SU-DHL-6 (cell line): ENCODE results near the gene LTBP4.
"Not testable (repeated sequence)": the region's sequence is repeated elsewhere in the genome, so short reads cannot be mapped to it uniquely, and the experiment has no call there.

Experiments used
- H2AFZ ChIP-seq: fragments of 200-600 bp; sonication (generic); 2 replicates; pipeline ENCODE4 v1.6.1; 2014; ENCODE audit warnings: low read depth, mild to moderate bottlenecking, moderate library complexity, mixed read lengths, antibody characterized with exemption, low read length; ENCODE audit not compliant: severe bottlenecking
- H3F3A ChIP-seq: fragments of 200-600 bp; shearing (Covaris generic); 2 replicates; pipeline ENCODE4 v1.6.0; 2016; ENCODE audit warnings: antibody characterized with exemption, mild to moderate bottlenecking; ENCODE audit not compliant: insufficient read depth
- H3K27ac ChIP-seq: fragments of 200-600 bp; sonication (generic); 2 replicates; pipeline ENCODE4 v1.5.1; 2016; ENCODE audit warnings: low read depth, mild to moderate bottlenecking, low read length, moderate library complexity, mixed read lengths
- H3K27me3 ChIP-seq: fragments of 200-600 bp; sonication (generic), shearing (Covaris generic); 2 replicates; pipeline ENCODE4 v1.6.0; 2014; ENCODE audit warnings: mild to moderate bottlenecking, low read length
- H3K36me3 ChIP-seq: fragments of 200-600 bp; sonication (generic); 2 replicates; pipeline ENCODE4 v1.6.1; 2014; ENCODE audit warnings: mild to moderate bottlenecking, low read length, mixed read lengths
- H3K4me2 ChIP-seq: fragments of 300-600, 200-600 bp; shearing (Covaris generic), sonication (generic); 2 replicates; pipeline ENCODE4 v1.6.0; 2014; ENCODE audit warnings: low read length, low read depth, mild to moderate bottlenecking; ENCODE audit not compliant: poor library complexity, severe bottlenecking
- H3K4me3 ChIP-seq: fragments of 200-600 bp; sonication (generic); 2 replicates; pipeline ENCODE4 v1.5.1; 2014; ENCODE audit warnings: antibody characterized with exemption, low read length, mild to moderate bottlenecking, mixed read lengths; ENCODE audit not compliant: insufficient read depth, poor library complexity, severe bottlenecking
- H3K79me2 ChIP-seq: fragments of 200-600 bp; sonication (generic); 2 replicates; pipeline ENCODE4 v1.6.1; 2014; ENCODE audit warnings: mild to moderate bottlenecking, low read length, moderate library complexity; ENCODE audit not compliant: insufficient read depth
- H3K9ac ChIP-seq: fragments of 200-600 bp; sonication (generic); 2 replicates; pipeline ENCODE4 v1.7.0; 2014; ENCODE audit warnings: mild to moderate bottlenecking, low read length
- H3K9me2 ChIP-seq: fragments of 200-600 bp; sonication (generic); replicated peaks from 2 replicates; pipeline ENCODE4 v1.6.1; 2014; ENCODE audit warnings: low read length; ENCODE audit not compliant: insufficient read depth
- H3K9me3 ChIP-seq: fragments of 200-600 bp; sonication (generic); 2 replicates; pipeline ENCODE4 v1.6.1; 2014; ENCODE audit warnings: low read length, mixed read lengths; ENCODE audit not compliant: insufficient read depth
- H4K20me1 ChIP-seq: fragments of 200-600 bp; sonication (generic); 2 replicates; pipeline ENCODE4 v1.6.1; 2014; ENCODE audit warnings: low read depth, mild to moderate bottlenecking, antibody characterized with exemption, low read length, moderate library complexity, mixed read lengths
- CTCF ChIP-seq: fragments of 200-600 bp; sonication (generic); IDR thresholded peaks from one replicate; pipeline ENCODE4 v1.5.1; 2017; ENCODE audit warnings: antibody characterized with exemption, mild to moderate bottlenecking, low read length, moderate library complexity; ENCODE audit not compliant: insufficient read depth, poor library complexity, severe bottlenecking
- EZH2phosphoT487 ChIP-seq: fragments of 200-600 bp; sonication (generic), shearing (Covaris generic); conservative IDR thresholded peaks from 2 replicates; pipeline ENCODE4 v1.6.1; 2018; ENCODE audit warnings: mild to moderate bottlenecking, antibody characterized with exemption, low read length, moderate library complexity, mixed read lengths

The LTBP4 gene

GRCh38 chr19:40623403-40624251 is 22.5 kb downstream of the LTBP4 start:
- H3K9me3 ChIP-seq, result no peaks in the 10 kb centered on the region
- no peaks in the 10 kb centered on the region for H3K27me3 ChIP-seq
- H3K36me3 ChIP-seq, result no peaks in the 10 kb centered on the region
- TF ChIP-seq CTCF (no peak), EZH2phosphoT487 (no peak)
- H3K4me3 ChIP-seq, result no peak overlapping the region
- no peaks in the 10 kb centered on the region for H4K20me1 ChIP-seq
- H3K27ac ChIP-seq, result no peak overlapping the region
- H3K9ac ChIP-seq, result no peak overlapping the region
- no peaks in the 10 kb centered on the region for H3F3A ChIP-seq
- no peak overlapping the region for H3K4me2 ChIP-seq
- no peaks in the 10 kb centered on the region for H3K79me2 ChIP-seq
- H2AFZ ChIP-seq, result no peak overlapping the region
- no peaks in the 10 kb centered on the region for H3K9me2 ChIP-seq

GRCh38 chr19:40624369-40625153 is 23.4 kb downstream of the LTBP4 start:
- not testable (repeated sequence) for H3K36me3 ChIP-seq, H3K4me3 ChIP-seq, H2AFZ ChIP-seq, H4K20me1 ChIP-seq, H3K79me2 ChIP-seq, H3K27ac ChIP-seq, H3K4me2 ChIP-seq, H3F3A ChIP-seq, H3K9ac ChIP-seq, H3K27me3 ChIP-seq, H3K9me3 ChIP-seq, H3K9me2 ChIP-seq

GRCh38 chr19:40625406-40626120 is 24.4 kb downstream of the LTBP4 start:
- Histone ChIP-seq H3K4me2 (no peak overlapping the region), H3K79me2 (no peaks in the 10 kb centered on the region), H3K36me3 (no peaks in the 10 kb centered on the region), H3K9me2 (no peaks in the 10 kb centered on the region), H3F3A (no peaks in the 10 kb centered on the region), H3K9me3 (no peaks in the 10 kb centered on the region), H3K27me3 (no peaks in the 10 kb centered on the region), H4K20me1 (no peaks in the 10 kb centered on the region), H2AFZ (no peak overlapping the region), H3K27ac (no peak overlapping the region), H3K9ac (no peak overlapping the region), H3K4me3 (no peak overlapping the region)
- TF ChIP-seq EZH2phosphoT487 (no peak), CTCF (no peak)
